Neural cell (in vitro differentiated cells): ENCODE data around the gene LIX1L. TPM values are rescaled to one million over a fixed set of nuclear protein-coding genes. Genes with fewer than 3 reads are reported as not detected.

Experiments used
- H2AFZ ChIP-seq: fragments of 200-600, 300-800 bp; sonication (generic), shearing (Covaris generic); 2 replicates; pipeline ENCODE4 v1.6.0; 2014; ENCODE audit warnings: low read depth, mild to moderate bottlenecking, antibody characterized with exemption, low read length, moderate library complexity
- H3F3A ChIP-seq: fragments of 200-600 bp; shearing (Covaris generic); 2 replicates; pipeline ENCODE4 v1.6.1; 2016; ENCODE audit warnings: mild to moderate bottlenecking, moderate library complexity, mixed read lengths, antibody characterized with exemption, low read length; ENCODE audit not compliant: insufficient read depth, poor library complexity, severe bottlenecking
- H3K27ac ChIP-seq: fragments of 200-600, 300-800 bp; sonication (generic), shearing (Covaris generic); 2 replicates; pipeline ENCODE4 v1.5.1; 2014; ENCODE audit warnings: mild to moderate bottlenecking, low read length, moderate library complexity
- H3K27me3 ChIP-seq: fragments of 300-800, 200-600 bp; sonication (generic), shearing (Covaris generic); 2 replicates; pipeline ENCODE4 v1.6.0; 2014; ENCODE audit warnings: mild to moderate bottlenecking, low read depth, low read length, moderate library complexity; ENCODE audit not compliant: insufficient read depth
- H3K36me3 ChIP-seq: fragments of 300-800, 200-600 bp; sonication (generic), shearing (Covaris generic); 2 replicates; pipeline ENCODE4 v1.5.1; 2014; ENCODE audit warnings: mild to moderate bottlenecking, antibody characterized with exemption, low read length, moderate library complexity; ENCODE audit not compliant: insufficient read depth
- H3K4me2 ChIP-seq: fragments of 300-800, 200-600 bp; sonication (generic), shearing (Covaris generic); 2 replicates; pipeline ENCODE4 v1.6.0; 2014; ENCODE audit warnings: mild to moderate bottlenecking, low read length
- H3K4me3 ChIP-seq: fragments of 300-800, 200-600 bp; sonication (generic), shearing (Covaris generic); 2 replicates; pipeline ENCODE4 v1.5.1; 2014; ENCODE audit warnings: mild to moderate bottlenecking, low read length, moderate library complexity
- H3K79me2 ChIP-seq: fragments of 200-600 bp; shearing (Covaris generic); replicated peaks from 2 replicates; pipeline ENCODE4 v1.6.0; 2014; ENCODE audit warnings: mild to moderate bottlenecking, low read length, moderate library complexity; ENCODE audit not compliant: insufficient read depth
- H3K9ac ChIP-seq: fragments of 300-800, 200-600 bp; sonication (generic), shearing (Covaris generic); 2 replicates; pipeline ENCODE4 v1.6.1; 2016; ENCODE audit warnings: mild to moderate bottlenecking, low read length, mixed read lengths
- H3K9me2 ChIP-seq: fragments of 200-600 bp; shearing (Covaris generic); 2 replicates; pipeline ENCODE4 v1.6.1; 2016; ENCODE audit warnings: mild to moderate bottlenecking, low read length, mixed read lengths; ENCODE audit not compliant: insufficient read depth
- H3K9me3 ChIP-seq: fragments of 200-600, 300-800 bp; sonication (generic), shearing (Covaris generic); 2 replicates; pipeline ENCODE4 v1.6.1; 2016; ENCODE audit warnings: mild to moderate bottlenecking, mixed run types, low read length, moderate library complexity, mixed read lengths
- H4K20me1 ChIP-seq: fragments of 200-600 bp; shearing (Covaris generic); 2 replicates; pipeline ENCODE4 v1.6.1; 2016; ENCODE audit warnings: mild to moderate bottlenecking, mixed run types; ENCODE audit not compliant: insufficient read depth
- EP300 ChIP-seq: fragments of 450-650 bp; conservative IDR thresholded peaks from 2 replicates; pipeline ENCODE4 v1.6.1; 2014; ENCODE audit warnings: antibody characterized with exemption, mild to moderate bottlenecking, moderate library complexity; ENCODE audit not compliant: poor library complexity, severe bottlenecking
- EZH2 ChIP-seq: fragments of 200-600, 300-800 bp; shearing (Covaris generic), sonication (generic); IDR thresholded peaks from 2 replicates; pipeline ENCODE4 v1.6.1; 2014; ENCODE audit warnings: antibody characterized with exemption, low read length, borderline replicate concordance, mild to moderate bottlenecking; ENCODE audit not compliant: insufficient read depth, poor library complexity, severe bottlenecking
- MXI1 ChIP-seq: fragments of 450-650 bp; conservative IDR thresholded peaks from 2 replicates; pipeline ENCODE4 v1.6.1; 2014; ENCODE audit warnings: antibody characterized with exemption, mild to moderate bottlenecking; ENCODE audit not compliant: poor library complexity, severe bottlenecking
- POLR2AphosphoS5 ChIP-seq: IDR thresholded peaks from 2 replicates; pipeline ENCODE4 v1.6.1; 2012
- RAD21 ChIP-seq: fragments of 450-650 bp; conservative IDR thresholded peaks from 2 replicates; pipeline ENCODE4 v1.6.1; 2014; ENCODE audit warnings: antibody characterized with exemption, mild to moderate bottlenecking, moderate library complexity
- SMC3 ChIP-seq: fragments of 450-650 bp; conservative IDR thresholded peaks from 2 replicates; pipeline ENCODE4 v1.6.1; 2014; ENCODE audit warnings: antibody characterized with exemption, mild to moderate bottlenecking, moderate library complexity; ENCODE audit not compliant: poor library complexity
- TAF1 ChIP-seq: IDR thresholded peaks from 2 replicates; pipeline ENCODE4 v1.6.1; 2012; ENCODE audit warnings: low read depth
- polyA plus RNA-seq: library from polyadenylated mRNA; depleted of rRNA; stranded (reverse); fragments of >200 nt; gene quantifications from 2 replicates; pipeline ENCODE4 v1.2.3, GENCODE V29; 2014
- TF ChIP-seq, protein P1 (sequence below): fragments of 450-650 bp; IDR thresholded peaks from 2 replicates; pipeline ENCODE4 v1.5.1; 2014; ENCODE audit warnings: antibody characterized with exemption, mild to moderate bottlenecking, moderate library complexity; ENCODE audit not compliant: poor library complexity, severe bottlenecking
- TF ChIP-seq, protein P2 (sequence below): IDR thresholded peaks from 2 replicates; pipeline ENCODE4 v1.6.1; 2012; ENCODE audit warnings: borderline replicate concordance

The LIX1L gene
- polyA plus RNA-seq, 1 donor from 2014 or later: 17.0 TPM

DNA sequence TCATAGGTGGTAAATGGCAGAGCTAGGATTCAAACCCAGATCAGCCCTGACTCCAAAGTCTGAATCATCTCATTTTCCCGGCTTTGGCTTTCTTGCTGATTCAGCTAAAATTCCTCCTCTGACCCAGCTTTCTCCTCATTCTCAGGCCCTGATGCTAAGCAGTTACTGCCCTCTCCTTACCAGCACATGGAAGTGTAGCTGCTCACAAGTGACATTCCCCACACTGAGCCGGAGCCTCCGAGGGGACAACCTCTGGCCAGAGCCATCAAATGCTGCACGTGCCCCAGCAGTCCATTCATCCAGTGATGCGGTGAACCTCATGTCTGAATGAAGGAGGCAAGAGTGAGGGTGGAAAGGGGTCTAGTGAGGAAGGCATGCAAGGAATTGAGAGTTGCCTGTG, 59.1 kb downstream of the LIX1L start:
- no peak for TF ChIP-seq EP300
- no peak for TF ChIP-seq MXI1
- TF ChIP-seq, protein P1, sequence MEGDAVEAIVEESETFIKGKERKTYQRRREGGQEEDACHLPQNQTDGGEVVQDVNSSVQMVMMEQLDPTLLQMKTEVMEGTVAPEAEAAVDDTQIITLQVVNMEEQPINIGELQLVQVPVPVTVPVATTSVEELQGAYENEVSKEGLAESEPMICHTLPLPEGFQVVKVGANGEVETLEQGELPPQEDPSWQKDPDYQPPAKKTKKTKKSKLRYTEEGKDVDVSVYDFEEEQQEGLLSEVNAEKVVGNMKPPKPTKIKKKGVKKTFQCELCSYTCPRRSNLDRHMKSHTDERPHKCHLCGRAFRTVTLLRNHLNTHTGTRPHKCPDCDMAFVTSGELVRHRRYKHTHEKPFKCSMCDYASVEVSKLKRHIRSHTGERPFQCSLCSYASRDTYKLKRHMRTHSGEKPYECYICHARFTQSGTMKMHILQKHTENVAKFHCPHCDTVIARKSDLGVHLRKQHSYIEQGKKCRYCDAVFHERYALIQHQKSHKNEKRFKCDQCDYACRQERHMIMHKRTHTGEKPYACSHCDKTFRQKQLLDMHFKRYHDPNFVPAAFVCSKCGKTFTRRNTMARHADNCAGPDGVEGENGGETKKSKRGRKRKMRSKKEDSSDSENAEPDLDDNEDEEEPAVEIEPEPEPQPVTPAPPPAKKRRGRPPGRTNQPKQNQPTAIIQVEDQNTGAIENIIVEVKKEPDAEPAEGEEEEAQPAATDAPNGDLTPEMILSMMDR: no peak
- TF ChIP-seq RAD21: no peak
- TF ChIP-seq SMC3: no peak
- TF ChIP-seq EZH2: no peak
- TF ChIP-seq POLR2AphosphoS5: no peak
- TF ChIP-seq TAF1: no peak
- TF ChIP-seq, protein P2, sequence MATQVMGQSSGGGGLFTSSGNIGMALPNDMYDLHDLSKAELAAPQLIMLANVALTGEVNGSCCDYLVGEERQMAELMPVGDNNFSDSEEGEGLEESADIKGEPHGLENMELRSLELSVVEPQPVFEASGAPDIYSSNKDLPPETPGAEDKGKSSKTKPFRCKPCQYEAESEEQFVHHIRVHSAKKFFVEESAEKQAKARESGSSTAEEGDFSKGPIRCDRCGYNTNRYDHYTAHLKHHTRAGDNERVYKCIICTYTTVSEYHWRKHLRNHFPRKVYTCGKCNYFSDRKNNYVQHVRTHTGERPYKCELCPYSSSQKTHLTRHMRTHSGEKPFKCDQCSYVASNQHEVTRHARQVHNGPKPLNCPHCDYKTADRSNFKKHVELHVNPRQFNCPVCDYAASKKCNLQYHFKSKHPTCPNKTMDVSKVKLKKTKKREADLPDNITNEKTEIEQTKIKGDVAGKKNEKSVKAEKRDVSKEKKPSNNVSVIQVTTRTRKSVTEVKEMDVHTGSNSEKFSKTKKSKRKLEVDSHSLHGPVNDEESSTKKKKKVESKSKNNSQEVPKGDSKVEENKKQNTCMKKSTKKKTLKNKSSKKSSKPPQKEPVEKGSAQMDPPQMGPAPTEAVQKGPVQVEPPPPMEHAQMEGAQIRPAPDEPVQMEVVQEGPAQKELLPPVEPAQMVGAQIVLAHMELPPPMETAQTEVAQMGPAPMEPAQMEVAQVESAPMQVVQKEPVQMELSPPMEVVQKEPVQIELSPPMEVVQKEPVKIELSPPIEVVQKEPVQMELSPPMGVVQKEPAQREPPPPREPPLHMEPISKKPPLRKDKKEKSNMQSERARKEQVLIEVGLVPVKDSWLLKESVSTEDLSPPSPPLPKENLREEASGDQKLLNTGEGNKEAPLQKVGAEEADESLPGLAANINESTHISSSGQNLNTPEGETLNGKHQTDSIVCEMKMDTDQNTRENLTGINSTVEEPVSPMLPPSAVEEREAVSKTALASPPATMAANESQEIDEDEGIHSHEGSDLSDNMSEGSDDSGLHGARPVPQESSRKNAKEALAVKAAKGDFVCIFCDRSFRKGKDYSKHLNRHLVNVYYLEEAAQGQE: no peak
- Histone ChIP-seq H3K27me3 (no peaks in the 10 kb centered on the region), H3K27ac (no peak overlapping the region), H3K79me2 (no peaks in the 10 kb centered on the region), H3K36me3 (no peaks in the 10 kb centered on the region), H3K9ac (no peak overlapping the region), H3K9me2 (no peaks in the 10 kb centered on the region), H2AFZ (no peak overlapping the region), H3K9me3 (no peaks in the 10 kb centered on the region), H4K20me1 (no peaks in the 10 kb centered on the region), H3K4me2 (no peak overlapping the region), H3K4me3 (no peak overlapping the region), H3F3A (no peaks in the 10 kb centered on the region)

- Histone ChIP-seq H3K27ac (no peak overlapping the region), H3F3A (no peaks in the 10 kb centered on the region), H3K9ac (no peak overlapping the region), H3K79me2 (no peaks in the 10 kb centered on the region), H3K4me3 (no peak overlapping the region), H2AFZ (no peak overlapping the region), H3K9me2 (no peaks in the 10 kb centered on the region), H4K20me1 (no peaks in the 10 kb centered on the region), H3K9me3 (no peaks in the 10 kb centered on the region), H3K27me3 (no peaks in the 10 kb centered on the region), H3K4me2 (no peak overlapping the region), H3K36me3 (no peaks in the 10 kb centered on the region)
- TF ChIP-seq EZH2: no peak
- no peak for TF ChIP-seq POLR2AphosphoS5
- TF ChIP-seq, protein P2: no peak
- TF ChIP-seq TAF1: no peak
- TF ChIP-seq RAD21: no peak
Observed at GRCh38 chr1:145897969-145898368, 59.8 kb downstream of the LIX1L start.
